Activated T-helper 9 cell treated with anti-CD3 and anti-CD28 coated beads, Interleukin-2, amount 50 U/mL, for 16 hours (primary cell): ENCODE measurements around the gene TXN.
"Not testable (repeated sequence)": the region's sequence is repeated elsewhere in the genome, so short reads cannot be mapped to it uniquely, and the experiment has no call there.

Experiments used
- DNase-seq: peaks from one replicate; pipeline ENCODE4 v3.0.0-alpha.2; 2020; ENCODE audit warnings: low read depth

Gene TXN

DNA sequence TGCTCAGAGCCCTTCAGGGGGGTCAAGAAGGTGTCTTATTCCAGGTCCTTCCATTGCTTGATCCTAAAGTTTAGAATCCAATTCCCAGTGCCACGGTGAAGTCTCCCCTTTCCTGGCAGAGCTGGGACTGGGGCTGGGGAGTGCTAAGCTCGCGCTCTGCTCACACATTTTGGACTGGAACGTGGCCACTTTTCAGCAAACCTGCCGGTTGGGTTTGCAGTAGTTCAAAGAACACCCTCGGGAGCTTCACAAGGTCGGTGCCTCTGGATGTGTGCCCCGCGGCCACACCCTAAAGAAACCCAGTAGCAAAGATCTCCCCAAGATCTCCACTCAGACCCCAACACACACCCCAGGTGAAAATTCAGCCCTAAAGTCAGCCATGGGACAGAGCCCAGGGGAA lies 48.3 kb downstream of the TXN start, which contains the start of gene C9orf152:
Gene C9orf152 (minus strand): TSS at position 129 of the 400 bp plus-strand sequence. CDS start 580 bp downstream, outside the sequence.
- DNase-seq: no peak

DNA sequence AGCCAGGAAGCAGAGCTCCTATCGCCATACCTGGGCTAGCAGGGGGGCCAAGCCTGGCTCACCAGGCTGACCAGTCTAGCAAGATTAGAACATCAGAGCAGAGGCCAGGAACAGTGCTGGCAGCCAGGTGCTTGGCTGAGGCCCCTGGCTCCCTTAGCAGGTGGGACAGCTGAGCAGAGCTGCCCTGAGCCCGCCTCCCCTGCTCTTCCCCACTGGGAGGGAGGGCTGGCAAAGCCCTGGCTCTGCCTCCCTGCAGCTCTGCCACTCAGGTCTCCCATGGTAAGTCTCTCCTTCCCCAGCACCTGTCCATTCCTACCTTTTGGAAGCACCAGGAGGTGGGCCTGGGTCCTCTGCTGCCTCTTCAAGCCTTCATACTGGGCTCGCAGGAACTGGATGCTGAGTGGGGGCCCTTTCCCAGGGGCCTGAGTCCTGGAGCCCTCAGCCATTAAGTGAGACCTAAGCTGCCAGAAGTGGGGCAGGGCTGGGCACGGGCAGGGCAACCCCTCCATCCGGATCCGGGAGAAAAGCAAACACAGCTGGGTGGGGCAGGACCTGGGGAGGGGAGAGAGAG lies 49.2 kb downstream of the TXN start:
- DNase-seq: no peak

- no peak for DNase-seq
These were observed 49.9 kb downstream of the TXN start for GRCh38 chr9:110206389-110206788.

DNA sequence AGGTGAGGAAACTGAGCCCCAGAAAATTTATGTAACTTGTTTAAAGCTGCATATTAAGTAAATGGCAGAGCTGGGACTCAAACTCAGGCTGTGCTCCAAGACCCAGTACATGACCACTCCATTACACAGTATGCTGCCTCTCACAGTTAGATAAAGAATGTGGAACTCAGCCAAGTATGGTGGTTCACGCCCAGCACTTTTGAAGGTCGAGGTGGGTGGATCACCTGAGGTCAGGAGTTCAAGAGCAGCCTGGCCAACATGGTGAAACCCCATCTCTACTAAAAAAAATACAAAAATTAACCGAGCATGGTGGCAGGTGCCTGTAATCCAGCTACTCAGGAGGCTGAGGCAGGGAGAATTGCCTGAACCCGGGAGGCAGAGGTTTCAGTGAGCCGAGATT lies 50.7 kb downstream of the TXN start:
- not testable (repeated sequence) for DNase-seq

DNA sequence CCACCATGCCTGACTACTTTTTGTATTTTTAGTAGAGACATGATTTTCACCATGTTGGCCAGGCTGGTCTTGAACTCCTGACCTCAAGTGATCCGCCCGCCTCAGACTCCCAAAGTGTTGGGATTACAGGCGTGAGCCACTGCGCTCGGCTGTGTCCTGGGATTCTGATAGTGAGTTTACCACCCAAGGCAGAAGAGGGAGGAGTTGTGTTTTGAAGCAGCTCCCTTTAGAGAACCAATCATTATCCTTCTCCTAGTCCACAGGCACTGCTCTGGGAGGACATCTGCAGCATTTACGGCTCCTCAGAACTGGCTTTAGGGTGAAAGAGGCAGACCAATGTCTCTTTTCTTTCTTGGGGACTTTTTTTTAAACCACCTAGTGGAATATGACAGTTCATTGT lies 54.1 kb downstream of the TXN start:
- no peak for DNase-seq

DNA sequence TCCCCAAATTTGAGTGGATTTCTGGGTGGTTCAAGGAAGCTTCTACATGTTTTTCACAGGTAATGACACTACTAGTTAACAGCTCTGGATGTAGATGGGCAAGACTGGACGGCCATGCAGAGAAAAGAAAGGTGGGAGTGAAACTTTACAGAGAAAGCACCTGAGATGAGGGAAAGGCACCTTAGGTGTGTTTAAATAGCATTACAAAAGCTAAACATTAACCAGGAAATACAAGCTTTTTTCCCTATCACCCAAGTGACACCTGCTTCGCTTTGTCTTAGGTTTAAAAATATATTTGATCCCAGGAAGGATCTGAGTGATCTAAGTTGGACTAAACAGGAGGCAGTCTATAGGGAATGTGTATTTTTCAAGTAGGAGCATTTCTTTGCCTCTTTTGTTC lies 56.7 kb downstream of the TXN start:
- no peak for DNase-seq

DNA sequence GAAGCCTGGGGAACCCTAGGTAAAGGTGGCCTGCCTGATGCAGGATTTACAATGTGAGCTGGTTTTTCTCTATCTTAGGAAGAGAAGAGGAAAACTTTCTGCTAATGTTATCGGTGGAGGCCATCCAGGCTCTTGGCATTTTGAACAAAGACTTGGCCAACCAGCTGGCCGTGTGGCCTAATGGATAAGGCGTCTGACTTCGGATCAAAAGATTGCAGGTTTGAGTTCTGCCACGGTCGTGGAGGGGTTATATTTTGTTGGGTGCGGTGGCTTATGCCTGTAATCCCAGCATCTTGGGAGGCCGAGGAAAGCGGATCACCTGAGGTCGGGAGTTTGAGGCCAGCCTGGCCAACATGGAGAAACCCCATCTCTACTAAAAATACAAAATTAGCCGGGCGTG lies 58.0 kb downstream of the TXN start:
- DNase-seq: no peak

DNA sequence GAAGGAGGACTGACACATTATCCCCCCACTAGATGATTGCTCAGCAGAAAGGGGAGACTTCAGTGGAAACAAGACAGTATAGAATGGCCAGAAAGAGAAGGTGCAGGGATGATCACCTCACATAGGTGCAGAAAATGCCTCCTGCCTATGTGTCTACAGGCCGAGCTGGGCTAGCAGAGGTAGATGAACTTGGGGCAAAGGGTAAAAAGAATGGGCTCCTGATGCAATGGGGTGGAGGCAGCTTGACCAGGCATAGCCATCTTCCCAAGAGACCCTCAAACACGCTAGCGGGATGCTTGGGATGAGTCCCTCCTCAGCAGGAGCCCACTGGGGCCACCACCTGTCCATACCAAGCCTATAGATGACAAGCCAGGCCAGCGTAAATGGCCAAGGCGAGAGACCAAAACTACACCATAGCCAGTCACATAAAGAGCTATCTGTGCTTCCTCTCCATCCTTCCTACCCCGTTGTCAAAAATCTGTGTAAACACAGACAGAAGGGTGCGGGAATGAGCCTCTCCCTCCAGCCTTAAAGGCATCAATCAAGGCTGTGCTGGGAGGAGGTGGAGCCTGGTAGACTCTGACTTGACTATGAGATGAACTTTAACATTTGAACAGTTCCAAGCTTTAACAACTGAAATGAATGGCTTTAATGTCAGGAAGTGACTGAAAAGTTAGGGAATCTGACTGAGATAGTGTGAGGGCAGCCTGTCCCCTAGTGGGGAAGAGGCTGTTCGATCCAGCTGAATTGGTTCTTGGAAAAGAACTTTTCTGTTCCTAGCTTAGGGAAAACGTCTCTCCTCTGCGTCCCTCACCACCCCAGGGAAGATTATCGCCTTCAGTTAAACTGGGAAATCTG lies 58.7 kb downstream of the TXN start:
- no peak for DNase-seq

DNA sequence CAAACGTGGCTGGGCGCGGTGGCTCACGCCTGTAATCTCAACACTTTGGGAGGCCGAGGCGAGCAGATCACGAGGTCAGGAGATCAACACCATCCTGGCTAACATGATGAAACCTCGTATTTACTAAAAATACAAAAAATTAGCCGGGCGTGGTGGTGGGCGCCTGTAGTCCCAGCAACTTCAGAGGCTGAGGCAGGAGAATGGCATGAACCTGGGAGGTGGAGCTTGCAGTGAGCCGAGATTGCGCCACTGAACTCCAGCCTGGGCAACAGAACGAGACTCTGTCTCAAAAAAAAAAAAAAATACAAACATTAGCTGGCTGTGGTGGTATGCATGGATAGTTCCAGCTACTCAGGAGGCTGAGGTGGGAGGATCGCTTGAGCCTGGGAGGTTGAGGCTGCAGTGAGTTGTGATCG lies 60.2 kb downstream of the TXN start:
- not testable (repeated sequence) for DNase-seq
